IPS-15b (cell line): Measurements from ENCODE around the gene EMC9.
A peak's percentile ranks its signal among the peaks of the same experiment; 100 is the strongest.

Experiments used
- H3K27me3 ChIP-seq: one replicate; pipeline ENCODE4 v1.6.1; 2013; ENCODE audit warnings: low read length; ENCODE audit not compliant: control insufficient read depth, insufficient read depth
- H3K36me3 ChIP-seq: one replicate; pipeline ENCODE4 v1.6.1; 2013; ENCODE audit warnings: low read length; ENCODE audit not compliant: control insufficient read depth, insufficient read depth
- H3K4me1 ChIP-seq: one replicate; pipeline ENCODE4 v1.6.1; 2013; ENCODE audit warnings: mild to moderate bottlenecking, low read length; ENCODE audit not compliant: control insufficient read depth, insufficient read depth
- H3K4me3 ChIP-seq: one replicate; pipeline ENCODE4 v1.5.1; 2013; ENCODE audit warnings: low read depth, low read length
- H3K9ac ChIP-seq: one replicate; pipeline ENCODE4 v1.6.1; 2013; ENCODE audit warnings: low read depth, mild to moderate bottlenecking, low read length
- H3K9me3 ChIP-seq: one replicate; pipeline ENCODE4 v1.6.1; 2013; ENCODE audit warnings: mild to moderate bottlenecking, low read length; ENCODE audit not compliant: control insufficient read depth, insufficient read depth

EMC9 gene

GRCh38 chr14:24172261-24172860, 31.0 kb upstream of the EMC9 start:
- Histone ChIP-seq H3K4me1 (peaks cover 3% of the 10 kb centered on the region), H3K9ac (peak overlapping the region; percentile 37), H3K27me3 (no peaks in the 10 kb centered on the region), H3K36me3 (peaks cover 12% of the 10 kb centered on the region), H3K9me3 (no peaks in the 10 kb centered on the region), H3K4me3 (peak overlapping the region; percentile 81)

GRCh38 chr14:24171422-24172260, 30.2 kb upstream of the EMC9 start, which contains the start of gene REC8:
Gene REC8, plus strand, starts transcription at chr14:24172080. Its CDS starts 473 bp downstream, at chr14:24172553.
- no peaks in the 10 kb centered on the region for H3K9me3 ChIP-seq
- peaks cover 9% of the 10 kb centered on the region for H3K36me3 ChIP-seq
- H3K4me3 ChIP-seq = peak within 1 kb of the TSS; percentile 81
- H3K4me1 ChIP-seq = peaks cover 3% of the 10 kb centered on the region
- H3K27me3 ChIP-seq = no peaks in the 10 kb centered on the region
- peak within 1 kb of the TSS; percentile 37 for H3K9ac ChIP-seq

- no peak overlapping the region for H3K9ac ChIP-seq
- no peak overlapping the region for H3K4me3 ChIP-seq
- peaks cover 15% of the 10 kb centered on the region for H3K36me3 ChIP-seq
- H3K9me3 ChIP-seq = no peaks in the 10 kb centered on the region
- peaks cover 3% of the 10 kb centered on the region for H3K4me1 ChIP-seq
- H3K27me3 ChIP-seq = no peaks in the 10 kb centered on the region
These were observed 26.2 kb upstream of the EMC9 start for GRCh38 chr14:24167469-24168114.

- Histone ChIP-seq H3K4me3 (no peak overlapping the region), H3K4me1 (peaks cover 3% of the 10 kb centered on the region), H3K9ac (no peak overlapping the region), H3K9me3 (no peaks in the 10 kb centered on the region), H3K27me3 (no peaks in the 10 kb centered on the region), H3K36me3 (peaks cover 15% of the 10 kb centered on the region)
These were observed 24.4 kb upstream of the EMC9 start for GRCh38 chr14:24165785-24166184.

- peaks cover 3% of the 10 kb centered on the region for H3K4me1 ChIP-seq
- H3K27me3 ChIP-seq = no peaks in the 10 kb centered on the region
- peaks cover 26% of the 10 kb centered on the region for H3K36me3 ChIP-seq
- H3K9me3 ChIP-seq = no peaks in the 10 kb centered on the region
- H3K9ac ChIP-seq = no peak overlapping the region
- H3K4me3 ChIP-seq = no peak overlapping the region
These were observed 23.2 kb upstream of the EMC9 start for GRCh38 chr14:24164518-24164991.

- H3K4me1 ChIP-seq = peaks cover 3% of the 10 kb centered on the region
- H3K27me3 ChIP-seq = no peaks in the 10 kb centered on the region
- H3K4me3 ChIP-seq = peak overlapping the region; percentile 64
- peaks cover 37% of the 10 kb centered on the region for H3K36me3 ChIP-seq
- H3K9ac ChIP-seq = no peak overlapping the region
- no peaks in the 10 kb centered on the region for H3K9me3 ChIP-seq
These were observed 20.7 kb upstream of the EMC9 start for GRCh38 chr14:24162093-24162492.

- Histone ChIP-seq H3K9ac (peak within 1 kb of the TSS; percentile 66), H3K4me1 (peaks cover 3% of the 10 kb centered on the region), H3K36me3 (peaks cover 44% of the 10 kb centered on the region), H3K9me3 (no peaks in the 10 kb centered on the region), H3K4me3 (peak within 1 kb of the TSS; percentile 64), H3K27me3 (no peaks in the 10 kb centered on the region)
These were observed 19.7 kb upstream of the EMC9 start, which contains the start of gene IRF9 for GRCh38 chr14:24160850-24161804. Gene IRF9, plus strand, starts transcription at chr14:24161265. Its CDS starts 880 bp downstream, at chr14:24162145.

GRCh38 chr14:24160499-24160849, 19.1 kb upstream of the EMC9 start:
- H3K36me3 ChIP-seq = peaks cover 50% of the 10 kb centered on the region
- no peaks in the 10 kb centered on the region for H3K9me3 ChIP-seq
- H3K27me3 ChIP-seq = no peaks in the 10 kb centered on the region
- H3K4me1 ChIP-seq = peaks cover 3% of the 10 kb centered on the region
- no peak overlapping the region for H3K9ac ChIP-seq
- H3K4me3 ChIP-seq = no peak overlapping the region

GRCh38 chr14:24159777-24160498, 18.5 kb upstream of the EMC9 start:
- no peaks in the 10 kb centered on the region for H3K9me3 ChIP-seq
- peaks cover 3% of the 10 kb centered on the region for H3K4me1 ChIP-seq
- H3K9ac ChIP-seq = no peak overlapping the region
- peaks cover 53% of the 10 kb centered on the region for H3K36me3 ChIP-seq
- H3K27me3 ChIP-seq = no peaks in the 10 kb centered on the region
- no peak overlapping the region for H3K4me3 ChIP-seq

GRCh38 chr14:24157331-24157730, 15.9 kb upstream of the EMC9 start:
- no peak overlapping the region for H3K4me3 ChIP-seq
- H3K9ac ChIP-seq = no peak overlapping the region
- peaks cover 3% of the 10 kb centered on the region for H3K4me1 ChIP-seq
- no peaks in the 10 kb centered on the region for H3K9me3 ChIP-seq
- H3K27me3 ChIP-seq = no peaks in the 10 kb centered on the region
- peaks cover 45% of the 10 kb centered on the region for H3K36me3 ChIP-seq
